Erythroblast (primary cell): ENCODE results near the gene CSMD2.

Experiments
- DNase-seq, 2 experiments: peaks; one replicate each; lab custom pipeline; 2025; lab: John Stamatoyannopoulos, UW
- GATA1 ChIP-seq: IDR thresholded peaks from 2 replicates; pipeline ENCODE4 v1.6.1; 2011; ENCODE audit warnings: low read depth, mild to moderate bottlenecking, control low read depth, low read length, moderate library complexity
- POLR2A ChIP-seq: IDR thresholded peaks from 2 replicates; pipeline ENCODE4 v1.6.1; 2011; ENCODE audit warnings: mild to moderate bottlenecking, low read length

The CSMD2 gene

GRCh38 chr1:33470495-33471012 lies 694.5 kb downstream of the CSMD2 start:
- TF ChIP-seq GATA1 (no peak), POLR2A (no peak)

GRCh38 chr1:33469691-33470090 lies 695.3 kb downstream of the CSMD2 start:
- TF ChIP-seq POLR2A (no peak), GATA1 (no peak)
- no peak for DNase-seq

More at GRCh38 chr1:33470495-33471012, 694.5 kb downstream of the CSMD2 start:
- DNase-seq = peak; percentile 68 to 73

- DNase-seq = no peak
- TF ChIP-seq GATA1 = no peak
- no peak for TF ChIP-seq POLR2A
Measured at GRCh38 chr1:33468967-33469366, 696.1 kb downstream of the CSMD2 start.

- DNase-seq = no peak
- TF ChIP-seq POLR2A (no peak), GATA1 (no peak)
Measured at GRCh38 chr1:33468531-33468930, 696.5 kb downstream of the CSMD2 start.

- DNase-seq = no peak
- no peak for TF ChIP-seq POLR2A
- TF ChIP-seq GATA1 = no peak
Measured at GRCh38 chr1:33468011-33468410, 697.0 kb downstream of the CSMD2 start.

GRCh38 chr1:33466159-33466558 lies 698.9 kb downstream of the CSMD2 start:
- DNase-seq = no peak
- no peak for TF ChIP-seq POLR2A
- no peak for TF ChIP-seq GATA1

- DNase-seq = no peak
- TF ChIP-seq GATA1 (no peak), POLR2A (no peak)
Measured at GRCh38 chr1:33465316-33465715, 699.7 kb downstream of the CSMD2 start.

GRCh38 chr1:33464552-33464951 lies 700.5 kb downstream of the CSMD2 start:
- DNase-seq = no peak
- TF ChIP-seq GATA1 = no peak
